PC-9 (cell line): ENCODE data around the gene FBXO2.

Experiments used
- CTCF ChIP-seq: fragments of 200-600 bp; sonication (generic); conservative IDR thresholded peaks from 2 replicates; pipeline ENCODE4 v1.6.1; 2017; ENCODE audit warnings: mixed run types, antibody characterized with exemption, mild to moderate bottlenecking, moderate library complexity
- EZH2 ChIP-seq: fragments of 200-600 bp; sonication (generic); IDR thresholded peaks from 2 replicates; pipeline ENCODE4 v1.8.0; 2017; ENCODE audit warnings: antibody characterized with exemption, low read depth

DNA sequence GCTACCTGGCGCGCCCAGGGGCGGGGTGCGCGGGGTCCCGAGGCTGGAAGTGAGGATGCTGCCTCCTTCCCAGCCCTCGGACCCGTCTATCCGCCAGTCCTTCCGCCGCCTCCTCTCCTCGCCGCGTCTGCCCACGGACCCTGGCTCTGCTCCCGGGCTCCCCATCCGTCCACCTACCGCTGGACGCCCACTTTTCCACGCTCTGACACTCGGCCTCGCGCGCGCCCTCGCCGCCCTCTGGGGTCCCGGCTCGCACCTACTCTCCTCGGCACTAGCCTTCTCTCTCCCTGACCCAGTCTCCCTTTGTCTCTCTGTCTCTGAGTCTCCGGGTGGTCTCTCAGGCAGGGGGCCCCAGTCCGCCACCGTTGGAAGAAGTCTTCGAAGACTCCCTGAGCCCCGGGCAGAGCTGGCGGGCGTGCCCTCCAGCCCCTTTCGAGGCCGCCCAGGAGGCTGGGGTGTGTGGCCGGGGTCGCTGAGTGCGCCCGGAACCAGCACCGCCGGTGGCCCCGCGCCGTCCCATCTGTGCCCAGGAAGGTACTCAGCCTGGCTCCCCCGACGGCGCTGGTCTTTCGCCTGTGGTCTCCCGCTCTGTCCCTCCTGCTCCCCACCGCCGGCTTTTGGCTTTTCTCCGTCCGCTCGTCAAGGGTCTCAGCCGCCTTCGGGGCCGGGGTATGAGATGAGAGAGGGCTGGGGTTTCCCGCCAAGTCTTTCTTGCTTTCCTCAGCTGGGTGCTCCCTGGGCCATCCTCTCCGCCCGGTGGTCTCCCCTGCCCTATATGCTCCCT lies 37.9 kb upstream of the FBXO2 start:
- TF ChIP-seq CTCF: no peak
- TF ChIP-seq EZH2: no peak
